ENCODE results near the gene C1orf94.
"Not testable (repeated sequence)": the region's sequence is repeated elsewhere in the genome, so short reads cannot be mapped to it uniquely, and the experiment has no call there.

C1orf94 gene

GRCh38 chr1:34164771-34165391 lies 11.8 kb upstream of the C1orf94 start, which contains the start of gene CSMD2:
TSS of gene CSMD2 (minus strand) at chr1:34165230. CDS start at chr1:34165097, 133 bp downstream.
- DNase-seq = no peak

GRCh38 chr1:34165422-34165921 lies 11.2 kb upstream of the C1orf94 start:
- no peak for DNase-seq

GRCh38 chr1:34166191-34166624 lies 10.5 kb upstream of the C1orf94 start:
- no peak for DNase-seq

- DNase-seq = no peak
Measured at GRCh38 chr1:34166625-34167361, 9.9 kb upstream of the C1orf94 start.

- DNase-seq = no peak
Measured at GRCh38 chr1:34167389-34167788, 9.3 kb upstream of the C1orf94 start.

GRCh38 chr1:34175744-34176143 lies 963 bp upstream of the C1orf94 start:
- DNase-seq = no peak

GRCh38 chr1:34178072-34178471 lies 1.4 kb downstream of the C1orf94 start:
- DNase-seq = no peak

- not testable (repeated sequence) for DNase-seq
Measured at GRCh38 chr1:34183381-34183780, 6.7 kb downstream of the C1orf94 start.

GRCh38 chr1:34186741-34187494 lies 10.2 kb downstream of the C1orf94 start:
- DNase-seq = no peak

GRCh38 chr1:34188418-34188817 lies 11.7 kb downstream of the C1orf94 start:
- DNase-seq = no peak

GRCh38 chr1:34188985-34189384 lies 12.3 kb downstream of the C1orf94 start:
- no peak for DNase-seq

GRCh38 chr1:34190692-34191091 lies 14.0 kb downstream of the C1orf94 start:
- no peak for DNase-seq

- no peak for DNase-seq
Measured at GRCh38 chr1:34192621-34193020, 15.9 kb downstream of the C1orf94 start.

GRCh38 chr1:34199927-34200326 lies 23.2 kb downstream of the C1orf94 start:
- no peak for DNase-seq

- DNase-seq = no peak
Measured at GRCh38 chr1:34212673-34213072, 36.0 kb downstream of the C1orf94 start.

- no peak for DNase-seq
Measured at GRCh38 chr1:34213956-34214355, 37.2 kb downstream of the C1orf94 start.

- DNase-seq = no peak
Measured at GRCh38 chr1:34231441-34231840, 54.7 kb downstream of the C1orf94 start.

GRCh38 chr1:34235594-34235993 lies 58.9 kb downstream of the C1orf94 start:
- DNase-seq = no peak

GRCh38 chr1:34236089-34236488 lies 59.4 kb downstream of the C1orf94 start:
- no peak for DNase-seq

GRCh38 chr1:34237151-34237815 lies 60.6 kb downstream of the C1orf94 start:
- no peak for DNase-seq

- DNase-seq = no peak
Measured at GRCh38 chr1:34245967-34246366, 69.3 kb downstream of the C1orf94 start.

GRCh38 chr1:34250342-34250741 lies 73.6 kb downstream of the C1orf94 start:
- DNase-seq = no peak

Measured in stimulated activated naive CD4-positive, alpha-beta T cell (primary cell).